KOPT-K1 (cell line): Measurements from ENCODE around the gene TMEM255B.

Experiments
- H3K27ac ChIP-seq: fragments of 200-600 bp; sonication (generic); 2 replicates; pipeline ENCODE4 v1.5.1; 2016; ENCODE audit warnings: antibody characterized with exemption, mild to moderate bottlenecking, low read depth, low read length; ENCODE audit not compliant: poor library complexity, severe bottlenecking
- H3K36me3 ChIP-seq: fragments of 200-600 bp; sonication (generic); 2 replicates; pipeline ENCODE4 v1.5.1; 2017; ENCODE audit warnings: antibody characterized with exemption, mild to moderate bottlenecking, low read length, moderate library complexity; ENCODE audit not compliant: insufficient read depth
- H3K9me3 ChIP-seq: fragments of 200-600 bp; sonication (generic); 2 replicates; pipeline ENCODE4 v1.5.1; 2017; ENCODE audit warnings: antibody characterized with exemption, low read length, mild to moderate bottlenecking; ENCODE audit not compliant: insufficient read depth, poor library complexity, severe bottlenecking

TMEM255B gene

DNA sequence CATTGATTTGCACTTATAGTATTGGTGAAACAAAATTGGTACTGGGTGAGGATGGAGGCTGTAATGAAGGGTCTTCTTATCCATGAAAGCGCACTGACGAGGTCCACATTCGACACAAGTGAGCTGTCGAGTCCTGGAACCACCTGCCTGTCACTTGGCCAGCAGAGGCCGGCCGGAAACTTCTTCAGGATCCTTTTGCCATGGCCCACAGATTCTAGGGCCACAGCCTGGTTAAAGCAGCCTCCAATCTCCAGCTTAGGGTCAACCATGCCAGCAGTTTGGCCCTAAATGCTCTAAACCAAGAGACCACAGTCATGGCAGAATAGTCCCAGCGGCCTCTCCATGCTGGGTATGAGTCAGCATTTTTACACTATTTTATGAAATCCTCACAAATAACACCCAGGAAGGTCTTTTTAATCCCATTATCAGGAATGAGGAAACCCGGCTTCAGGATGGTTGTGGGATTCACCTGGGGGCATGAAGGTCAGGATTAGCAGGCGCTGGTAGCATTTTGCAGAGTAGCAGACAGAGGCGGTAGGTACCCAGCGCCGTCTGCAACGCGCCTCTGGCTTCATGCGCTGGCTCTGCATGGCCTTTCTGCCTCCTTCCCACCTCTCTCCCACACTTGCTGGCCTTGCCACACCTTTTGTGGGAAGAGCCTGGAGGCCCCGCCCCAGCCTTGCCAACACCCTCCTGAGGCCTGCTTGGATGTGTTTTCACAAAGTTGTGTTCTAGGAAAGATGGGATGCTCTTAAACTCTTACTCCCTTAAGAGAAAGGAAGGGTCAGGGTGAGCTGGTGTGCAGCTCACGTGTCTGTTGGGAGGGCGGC, 89.6 kb downstream of the TMEM255B start:
- no peak overlapping the region for H3K27ac ChIP-seq

DNA sequence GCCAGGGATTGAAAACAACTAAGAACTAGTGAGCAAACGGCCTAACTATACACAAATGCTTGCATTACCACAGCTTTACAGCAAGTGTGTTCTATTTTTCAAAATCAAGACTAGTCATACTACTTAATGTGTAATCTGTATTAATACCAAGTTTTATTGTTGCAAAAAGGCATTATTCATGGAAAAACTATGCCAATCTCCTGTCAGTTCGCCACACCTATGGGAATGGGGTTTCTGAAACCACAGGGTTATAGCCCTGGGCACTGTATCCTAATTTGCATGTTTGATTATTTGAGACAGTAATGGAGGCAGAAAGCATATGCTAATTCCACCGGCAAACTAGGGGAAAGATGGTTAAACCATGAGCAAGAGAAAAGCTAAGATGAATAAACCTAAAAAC, 90.5 kb downstream of the TMEM255B start:
- Histone ChIP-seq H3K36me3 (no peaks in the 10 kb centered on the region), H3K27ac (no peak overlapping the region), H3K9me3 (no peaks in the 10 kb centered on the region)

More for the DNA sequence above, 89.6 kb downstream of the TMEM255B start:
- Histone ChIP-seq H3K9me3 (no peaks in the 10 kb centered on the region), H3K36me3 (no peaks in the 10 kb centered on the region)

DNA sequence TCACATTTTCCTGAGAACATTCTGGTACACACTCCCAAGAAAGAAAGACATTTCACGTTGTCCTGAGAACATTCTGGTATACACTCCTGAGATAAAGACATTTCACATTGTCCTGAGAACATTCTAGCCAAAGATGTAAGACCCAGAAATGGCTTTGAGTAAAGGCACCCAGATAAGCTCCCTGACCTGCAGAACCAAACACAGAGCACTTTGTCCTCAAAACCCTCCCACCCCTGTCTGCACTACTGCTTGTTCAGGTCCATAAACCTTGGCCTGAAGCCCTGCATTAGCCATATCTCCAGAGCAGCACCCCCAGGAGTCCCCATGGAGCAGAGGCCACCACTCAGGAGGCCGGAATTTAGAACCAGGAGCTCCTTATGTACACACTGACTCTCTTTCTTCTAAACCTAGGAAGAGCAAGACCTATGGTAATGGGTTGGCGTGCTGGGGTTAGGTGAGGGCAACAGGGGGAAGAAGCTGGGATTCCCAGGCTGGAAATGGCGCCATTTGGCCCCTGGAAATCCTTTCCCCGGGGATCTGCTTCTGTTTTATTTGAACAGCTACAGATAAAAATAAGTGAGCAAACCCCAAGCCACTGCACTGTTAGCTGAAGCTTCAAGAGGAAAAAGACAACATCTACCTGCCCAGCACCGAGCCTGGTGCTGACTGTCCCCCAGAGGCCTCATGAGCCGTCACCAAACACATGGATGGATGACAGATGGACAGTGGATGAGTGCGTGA, 91.1 kb downstream of the TMEM255B start:
- no peaks in the 10 kb centered on the region for H3K36me3 ChIP-seq
- no peak overlapping the region for H3K27ac ChIP-seq
- H3K9me3 ChIP-seq: no peaks in the 10 kb centered on the region

DNA sequence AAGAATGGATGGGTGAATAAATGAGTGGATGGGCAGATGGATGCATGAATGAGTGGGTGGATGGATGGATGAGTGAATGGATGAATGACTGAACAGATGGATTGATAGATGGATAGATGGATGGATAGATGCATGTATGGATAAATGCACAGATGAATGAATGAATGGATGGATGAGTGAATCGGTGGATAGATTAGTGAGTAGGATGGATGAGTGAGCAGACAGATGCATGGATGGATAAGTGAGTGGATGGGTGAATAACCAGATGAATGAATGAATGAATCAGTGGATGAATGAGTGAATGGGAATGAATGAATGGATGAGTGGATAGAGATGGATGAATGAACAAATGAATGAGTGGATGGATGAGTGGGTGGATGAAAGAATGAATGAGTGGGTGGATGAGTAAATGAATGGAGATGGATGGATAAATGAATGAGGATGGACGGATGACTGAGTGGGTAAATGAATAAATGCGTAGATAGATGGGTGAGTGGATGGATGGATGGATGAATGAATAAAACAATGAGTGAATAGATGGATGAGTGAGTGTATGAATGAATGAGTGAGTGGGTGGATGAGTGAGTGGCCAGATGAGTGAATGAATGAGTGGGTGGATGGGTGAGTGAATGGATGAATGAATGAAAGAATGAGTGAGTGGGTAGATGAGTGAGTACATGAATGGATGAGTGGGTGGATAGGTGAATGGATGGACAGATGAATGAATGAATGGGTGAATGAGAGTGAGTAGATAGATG, 91.9 kb downstream of the TMEM255B start:
- Histone ChIP-seq H3K9me3 (no peaks in the 10 kb centered on the region), H3K27ac (no peak overlapping the region), H3K36me3 (no peaks in the 10 kb centered on the region)

DNA sequence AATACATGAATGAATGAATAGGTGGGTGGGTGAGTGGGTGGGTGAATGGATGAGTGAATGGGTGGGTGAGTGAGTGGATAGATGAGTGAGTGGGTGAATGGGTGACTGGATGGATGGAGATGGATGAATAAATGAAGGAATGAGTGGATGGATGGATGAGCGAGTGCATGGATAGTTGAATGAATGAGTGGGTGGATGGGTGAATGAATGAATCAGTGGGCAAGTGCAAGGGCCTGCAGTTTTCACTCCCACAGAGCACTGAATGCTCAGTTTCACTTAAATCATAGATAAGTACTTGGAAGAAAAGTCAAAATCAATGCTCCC, 92.4 kb downstream of the TMEM255B start:
- Histone ChIP-seq H3K27ac (no peak overlapping the region), H3K36me3 (no peaks in the 10 kb centered on the region), H3K9me3 (no peaks in the 10 kb centered on the region)

DNA sequence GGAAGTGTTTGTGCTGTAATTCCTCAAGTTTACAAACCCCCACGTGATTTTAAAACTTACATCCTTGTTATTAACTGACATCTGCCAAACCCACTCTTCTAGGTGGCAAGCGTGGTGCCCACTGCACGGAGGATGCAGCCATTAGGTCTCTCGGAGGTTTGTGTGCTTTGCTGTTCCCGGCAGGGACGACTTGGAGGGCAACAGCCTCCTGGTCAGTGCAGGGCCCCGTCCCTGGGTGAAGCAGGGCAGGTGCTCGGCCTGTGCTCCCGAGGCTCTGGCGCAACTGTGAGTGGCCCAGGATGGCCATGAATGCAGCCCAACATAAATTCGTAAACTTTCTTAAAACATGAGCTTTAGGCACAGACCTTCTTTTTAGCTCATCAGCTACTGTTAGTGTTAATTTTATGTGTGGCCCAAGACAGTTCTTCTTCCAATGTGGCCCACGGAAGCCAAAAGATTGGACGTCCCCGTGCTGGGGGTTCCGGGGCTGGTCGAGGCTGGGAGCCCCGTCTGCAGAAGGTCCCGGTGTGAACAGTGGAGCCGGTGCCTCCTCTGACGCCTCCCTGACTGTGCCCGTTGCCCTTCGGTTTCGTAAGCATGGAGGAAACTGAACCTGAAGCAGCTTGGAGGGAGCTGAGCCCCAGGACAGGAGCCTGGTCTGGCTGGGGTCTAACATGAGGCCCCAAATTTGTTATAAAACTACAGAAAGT, 93.0 kb downstream of the TMEM255B start:
- Histone ChIP-seq H3K36me3 (no peaks in the 10 kb centered on the region), H3K27ac (no peak overlapping the region), H3K9me3 (no peaks in the 10 kb centered on the region)

DNA sequence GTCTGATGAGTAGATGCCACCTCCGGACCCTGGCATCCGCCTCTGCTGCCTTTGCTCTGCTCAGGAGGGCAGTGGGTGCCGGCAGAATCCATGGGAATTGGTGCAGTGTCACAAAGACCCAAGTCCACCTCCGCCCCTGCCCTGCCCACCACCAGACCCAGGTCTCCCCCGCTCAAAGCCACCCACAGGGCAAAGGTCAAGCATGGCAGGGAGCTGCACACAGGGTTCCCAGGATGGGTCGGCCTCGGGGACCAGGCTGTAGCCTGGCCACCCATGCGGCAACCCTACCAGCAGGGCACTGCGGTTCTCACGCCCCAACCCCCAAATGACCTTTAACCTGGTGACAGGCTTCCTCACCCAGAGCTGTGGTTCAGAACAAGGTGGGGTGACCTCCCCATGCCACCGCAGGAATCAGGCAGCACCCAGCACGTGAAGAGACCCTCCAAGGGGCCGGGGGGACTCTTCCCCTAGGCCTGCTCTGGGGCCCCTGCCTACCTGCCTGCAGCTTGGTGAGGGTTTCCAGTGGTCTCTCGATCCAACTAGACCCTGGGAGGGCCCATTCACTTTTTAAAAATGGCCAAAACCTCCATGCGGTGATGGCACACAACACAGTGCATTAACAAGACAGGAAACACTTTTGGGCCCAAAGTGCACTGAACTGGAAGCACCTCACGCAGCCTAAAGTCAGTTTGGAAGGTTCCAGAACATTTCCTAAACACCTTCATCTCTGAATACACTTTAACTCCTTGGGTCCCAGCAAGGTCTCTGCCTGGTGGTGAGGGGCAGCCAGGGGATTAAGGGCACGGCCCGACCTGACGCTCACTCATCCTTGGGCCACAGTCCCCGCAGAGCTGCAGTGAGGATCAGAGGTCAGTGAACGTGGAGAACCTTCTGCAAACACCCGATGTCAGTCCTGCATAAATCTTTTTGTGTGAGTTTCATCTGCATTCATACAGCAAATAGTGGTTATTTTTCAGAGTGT, 93.8 kb downstream of the TMEM255B start:
- Histone ChIP-seq H3K27ac (no peak overlapping the region), H3K36me3 (no peaks in the 10 kb centered on the region), H3K9me3 (no peaks in the 10 kb centered on the region)

DNA sequence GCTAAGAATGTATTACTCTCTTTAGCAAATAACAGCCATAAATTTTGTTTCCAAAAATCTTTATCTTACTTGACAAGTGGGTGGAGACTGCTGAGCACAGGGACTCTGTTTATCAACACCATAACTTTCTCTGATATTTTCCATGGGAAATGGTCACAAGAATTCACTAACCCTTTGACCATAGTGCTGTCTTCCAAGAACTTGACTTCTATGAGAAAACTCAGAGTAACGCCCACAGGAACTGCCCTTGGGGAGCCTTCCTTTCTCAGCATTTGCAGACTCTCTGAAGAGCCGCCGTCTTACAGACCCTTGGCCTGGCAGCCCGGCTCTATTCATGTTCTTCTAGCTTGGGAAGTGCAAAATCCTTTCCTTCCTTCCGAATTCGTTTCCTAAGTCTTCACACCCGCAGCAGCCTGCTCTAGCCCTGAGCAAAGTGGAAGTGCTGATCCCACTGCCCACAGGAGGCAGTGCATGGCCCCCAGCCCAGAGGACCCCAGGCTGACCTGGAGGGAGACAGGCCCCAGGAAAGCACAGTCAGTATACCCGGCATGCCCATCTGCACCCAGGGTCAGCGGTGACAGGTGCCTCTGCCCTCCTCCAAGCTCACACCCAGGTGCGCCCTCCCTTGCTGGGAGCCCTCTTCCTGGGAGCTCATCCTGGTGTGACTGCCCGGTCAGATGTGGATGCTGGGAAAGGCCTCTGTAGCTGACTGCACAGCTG, 94.7 kb downstream of the TMEM255B start:
- Histone ChIP-seq H3K27ac (no peak overlapping the region), H3K9me3 (peaks cover 2% of the 10 kb centered on the region), H3K36me3 (no peaks in the 10 kb centered on the region)

DNA sequence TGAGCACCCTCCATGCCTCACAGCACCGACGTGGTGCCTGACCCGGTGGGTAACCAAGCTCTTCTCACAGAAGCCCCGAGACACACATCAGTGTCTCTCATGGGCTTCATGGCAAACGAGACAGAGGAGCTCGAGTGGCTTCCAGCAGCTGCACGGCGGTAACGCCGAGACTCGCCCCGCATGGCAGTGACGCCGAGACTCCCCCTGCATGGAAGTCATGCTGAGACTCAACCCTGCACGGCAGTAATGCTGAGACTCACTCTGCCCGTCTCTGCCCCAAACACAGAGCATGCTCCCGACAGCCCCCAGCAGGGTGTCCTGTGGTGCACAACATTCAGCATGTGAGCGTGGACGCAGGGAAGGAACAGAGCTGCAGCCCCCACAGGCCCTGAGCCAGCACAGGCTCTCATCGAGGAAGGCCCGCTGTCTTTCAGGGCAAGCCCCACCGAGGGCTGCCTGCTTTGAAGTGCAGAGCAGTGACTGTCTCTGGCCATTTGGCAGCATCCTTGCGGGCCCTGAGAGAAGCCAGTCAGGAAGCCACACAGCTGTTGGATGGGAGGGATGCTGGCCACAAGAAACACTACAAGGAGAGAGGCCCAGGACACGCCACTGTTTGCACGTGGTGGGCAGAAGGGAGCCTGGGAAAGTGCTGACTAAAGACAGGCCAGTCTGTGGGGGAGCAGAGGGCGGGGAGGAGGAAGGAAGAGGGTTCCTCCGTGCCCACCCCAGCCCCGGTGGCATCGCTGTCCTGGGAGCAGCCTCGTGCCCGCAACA, 95.4 kb downstream of the TMEM255B start:
- H3K9me3 ChIP-seq: peaks cover 4% of the 10 kb centered on the region
- peak overlapping the region; percentile 27 for H3K27ac ChIP-seq
- H3K36me3 ChIP-seq: no peaks in the 10 kb centered on the region

DNA sequence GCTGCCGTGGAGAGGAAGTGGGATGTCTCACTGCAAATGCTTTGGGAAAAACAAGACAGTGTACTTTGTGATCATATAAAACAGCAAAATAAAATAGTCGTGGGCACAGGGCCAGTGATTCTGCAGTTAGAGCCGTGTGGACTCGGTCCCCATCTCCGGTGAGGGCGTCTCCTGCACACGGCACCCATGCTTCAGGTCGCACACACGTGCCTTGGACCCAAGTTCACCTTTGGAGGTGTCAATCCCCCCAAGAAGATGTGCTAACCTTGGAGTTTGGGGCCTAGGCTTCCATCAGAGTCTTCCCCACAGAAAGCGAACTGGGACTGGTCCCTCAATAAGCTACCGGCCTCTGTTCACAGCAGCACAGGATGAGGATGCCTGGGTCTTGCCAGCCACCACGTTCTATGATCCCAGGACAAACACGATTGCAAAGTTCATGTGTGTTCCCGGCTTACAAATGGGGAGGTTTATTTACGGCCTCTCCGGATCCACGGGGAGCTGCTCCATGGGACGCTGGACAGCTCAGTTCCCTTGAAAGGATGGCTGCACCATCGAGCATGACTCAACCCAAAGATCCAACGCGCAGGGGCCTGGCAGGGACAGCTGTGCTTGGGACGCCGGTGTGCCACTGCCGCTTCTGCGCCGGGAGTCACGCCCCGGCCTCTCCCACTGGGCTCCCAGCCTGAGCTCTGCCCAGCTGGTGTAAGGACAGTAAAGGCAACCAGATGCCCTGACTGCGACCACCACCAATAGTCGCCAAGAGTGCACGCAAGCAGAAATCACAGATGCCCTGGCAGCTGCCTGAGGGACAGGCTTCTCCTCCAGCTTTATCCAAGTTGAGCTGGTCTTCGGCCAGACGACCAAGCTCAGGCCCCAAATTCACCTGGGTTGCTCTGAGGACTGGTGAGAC, 96.2 kb downstream of the TMEM255B start:
- Histone ChIP-seq H3K9me3 (peaks cover 4% of the 10 kb centered on the region), H3K27ac (peak overlapping the region; percentile 27), H3K36me3 (no peaks in the 10 kb centered on the region)

DNA sequence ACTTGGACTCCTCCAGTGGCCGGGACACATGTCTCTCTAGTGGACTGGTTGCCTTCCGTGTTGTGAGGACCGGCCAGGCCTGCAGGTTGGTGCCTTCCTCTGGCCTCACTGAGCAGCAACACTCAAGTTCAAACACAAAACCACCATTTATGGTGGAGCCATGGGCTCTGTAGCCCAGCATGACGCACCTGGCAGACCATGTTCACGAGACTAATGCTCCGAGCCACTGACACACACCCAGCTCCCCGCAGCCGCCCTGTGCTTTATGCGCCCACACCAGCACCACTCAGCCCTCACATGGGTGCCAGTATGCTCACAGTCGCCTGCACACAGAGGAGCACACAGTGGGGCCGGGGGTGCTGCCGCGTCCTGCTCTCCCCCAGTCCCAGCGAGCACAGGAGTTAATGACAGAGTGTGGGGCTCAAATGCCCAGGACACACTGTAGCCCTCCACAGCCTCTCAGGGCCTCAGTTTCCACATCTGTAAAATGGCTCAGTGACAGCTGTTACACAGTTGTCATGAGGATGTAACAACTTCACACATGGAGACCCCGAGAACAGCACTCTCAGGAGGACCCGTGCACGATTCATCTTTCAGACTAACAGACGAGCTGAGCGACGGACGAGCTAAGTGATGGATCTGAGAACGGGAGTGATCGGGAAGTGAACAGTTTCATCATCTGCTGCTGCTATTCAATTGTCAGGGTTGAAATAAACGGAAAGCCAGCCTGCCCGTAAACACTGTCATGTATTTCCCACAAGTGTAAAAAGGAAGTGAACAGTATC, 97.1 kb downstream of the TMEM255B start:
- Histone ChIP-seq H3K27ac (no peak overlapping the region), H3K36me3 (no peaks in the 10 kb centered on the region), H3K9me3 (peaks cover 4% of the 10 kb centered on the region)

DNA sequence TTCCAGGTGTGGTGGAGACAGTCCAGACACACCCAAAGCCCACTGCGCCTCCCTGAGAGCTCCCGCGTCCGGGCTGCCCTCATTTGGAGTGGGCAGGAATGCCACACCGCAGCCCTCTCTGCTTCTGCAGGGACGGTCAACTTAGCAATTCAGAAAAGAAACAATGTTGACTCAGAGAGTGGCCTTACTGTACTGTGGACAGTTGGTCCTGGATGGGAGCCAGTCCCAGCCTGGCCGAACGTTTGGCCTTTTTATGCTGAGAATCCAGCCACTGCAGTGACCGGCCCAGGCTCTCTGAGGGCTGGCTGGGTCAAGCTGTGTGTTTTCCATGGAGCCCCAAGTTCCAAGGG, 97.7 kb downstream of the TMEM255B start:
- no peaks in the 10 kb centered on the region for H3K36me3 ChIP-seq
- no peak overlapping the region for H3K27ac ChIP-seq
- peaks cover 4% of the 10 kb centered on the region for H3K9me3 ChIP-seq
